ENCODE results near the gene ZRANB3. TPM values are rescaled to one million over a fixed set of nuclear protein-coding genes. Genes with fewer than 3 reads are reported as not detected.
"Not testable (repeated sequence)": the region's sequence is repeated elsewhere in the genome, so short reads cannot be mapped to it uniquely, and the experiment has no call there.

ZRANB3 gene
- total and polyA plus RNA-seq, 4 donors, result 2.5 to 7.2 (median 4.1) TPM

- no peaks in the 10 kb centered on the region for H3K36me3 ChIP-seq (ENCODE audit: control insufficient read depth in 4 of 4, insufficient read depth in 3 of 4, low read depth in 1 of 4, low read length in 3 of 4)
- H3K9ac ChIP-seq (ENCODE audit: low read depth in 1 of 2, low read length in 2 of 2), result no peak overlapping the region
- DNase-seq (ENCODE audit: low spot score), result no peak
- H3K4me1 ChIP-seq (ENCODE audit: control insufficient read depth in 4 of 4, insufficient read depth in 4 of 4, low read length in 3 of 4), result no peaks in the 10 kb centered on the region
- TF ChIP-seq HNF4A (conservative IDR thresholded peaks at IDR 0.05) (no peak), CTCF (IDR thresholded peaks at IDR 0.05; ENCODE audit: low read depth, low read length, missing input control) (no peak), RAD21 (IDR thresholded peaks at IDR 0.05) (no peak), EGR1 (IDR thresholded peaks at IDR 0.05; ENCODE audit: low read depth in 2 of 2) (no peak), SP1 (IDR thresholded peaks at IDR 0.05) (no peak), ZBTB33 (IDR thresholded peaks at IDR 0.05) (no peak), ATF3 (IDR thresholded peaks at IDR 0.05) (no peak), NR2F2 (IDR thresholded peaks at IDR 0.05) (no peak), HNF4G (IDR thresholded peaks at IDR 0.05) (no peak), JUND (IDR thresholded peaks at IDR 0.05) (no peak), FOXA2 (IDR thresholded peaks at IDR 0.05) (no peak), RXRA (IDR thresholded peaks at IDR 0.05) (no peak)
- H3K27me3 ChIP-seq (ENCODE audit: control insufficient read depth in 4 of 4, insufficient read depth in 4 of 4, low read length in 3 of 4), result no peaks in the 10 kb centered on the region
- no peaks in the 10 kb centered on the region for H3K9me3 ChIP-seq (ENCODE audit: control insufficient read depth in 4 of 4, low read length in 3 of 4)
- no peak overlapping the region for H3K27ac ChIP-seq (ENCODE audit: low read depth in 1 of 2, low read length in 2 of 2)
- H3K4me3 ChIP-seq (ENCODE audit: low read depth in 1 of 3, low read length in 3 of 3), result no peak overlapping the region
- 92% methylated on average over 1 of the region's 1 CpG for WGBS
Measured at GRCh38 chr2:135451966-135452365, 79.1 kb downstream of the ZRANB3 start.

- not testable (repeated sequence) for DNase-seq (ENCODE audit: low spot score); H3K27ac ChIP-seq (ENCODE audit: low read depth in 1 of 2, low read length in 2 of 2); H3K9me3 ChIP-seq (ENCODE audit: control insufficient read depth in 4 of 4, low read length in 3 of 4); H3K4me1 ChIP-seq (ENCODE audit: control insufficient read depth in 4 of 4, insufficient read depth in 4 of 4, low read length in 3 of 4); H3K36me3 ChIP-seq (ENCODE audit: control insufficient read depth in 4 of 4, insufficient read depth in 3 of 4, low read depth in 1 of 4, low read length in 3 of 4); H3K27me3 ChIP-seq (ENCODE audit: control insufficient read depth in 4 of 4, insufficient read depth in 4 of 4, low read length in 3 of 4); H3K9ac ChIP-seq (ENCODE audit: low read depth in 1 of 2, low read length in 2 of 2); H3K4me3 ChIP-seq (ENCODE audit: low read depth in 1 of 3, low read length in 3 of 3)
- 94% methylated on average over 5 of the region's 5 CpGs for WGBS
Measured at GRCh38 chr2:135443013-135443412, 88.0 kb downstream of the ZRANB3 start.

GRCh38 chr2:135435155-135435554 is 95.9 kb downstream of the ZRANB3 start:
- not testable (repeated sequence) for H3K4me3 ChIP-seq (ENCODE audit: low read depth in 1 of 3, low read length in 3 of 3); H3K9ac ChIP-seq (ENCODE audit: low read depth in 1 of 2, low read length in 2 of 2); H3K27me3 ChIP-seq (ENCODE audit: control insufficient read depth in 4 of 4, insufficient read depth in 4 of 4, low read length in 3 of 4); H3K9me3 ChIP-seq (ENCODE audit: control insufficient read depth in 4 of 4, low read length in 3 of 4); H3K4me1 ChIP-seq (ENCODE audit: control insufficient read depth in 4 of 4, insufficient read depth in 4 of 4, low read length in 3 of 4); H3K27ac ChIP-seq (ENCODE audit: low read depth in 1 of 2, low read length in 2 of 2); DNase-seq (ENCODE audit: low spot score); H3K36me3 ChIP-seq (ENCODE audit: control insufficient read depth in 4 of 4, insufficient read depth in 3 of 4, low read depth in 1 of 4, low read length in 3 of 4)
- 97% methylated on average over 6 of the region's 6 CpGs for WGBS

Data from liver (tissue), 9 donors.